ENCODE results near the gene CACHD1.

The CACHD1 gene

DNA sequence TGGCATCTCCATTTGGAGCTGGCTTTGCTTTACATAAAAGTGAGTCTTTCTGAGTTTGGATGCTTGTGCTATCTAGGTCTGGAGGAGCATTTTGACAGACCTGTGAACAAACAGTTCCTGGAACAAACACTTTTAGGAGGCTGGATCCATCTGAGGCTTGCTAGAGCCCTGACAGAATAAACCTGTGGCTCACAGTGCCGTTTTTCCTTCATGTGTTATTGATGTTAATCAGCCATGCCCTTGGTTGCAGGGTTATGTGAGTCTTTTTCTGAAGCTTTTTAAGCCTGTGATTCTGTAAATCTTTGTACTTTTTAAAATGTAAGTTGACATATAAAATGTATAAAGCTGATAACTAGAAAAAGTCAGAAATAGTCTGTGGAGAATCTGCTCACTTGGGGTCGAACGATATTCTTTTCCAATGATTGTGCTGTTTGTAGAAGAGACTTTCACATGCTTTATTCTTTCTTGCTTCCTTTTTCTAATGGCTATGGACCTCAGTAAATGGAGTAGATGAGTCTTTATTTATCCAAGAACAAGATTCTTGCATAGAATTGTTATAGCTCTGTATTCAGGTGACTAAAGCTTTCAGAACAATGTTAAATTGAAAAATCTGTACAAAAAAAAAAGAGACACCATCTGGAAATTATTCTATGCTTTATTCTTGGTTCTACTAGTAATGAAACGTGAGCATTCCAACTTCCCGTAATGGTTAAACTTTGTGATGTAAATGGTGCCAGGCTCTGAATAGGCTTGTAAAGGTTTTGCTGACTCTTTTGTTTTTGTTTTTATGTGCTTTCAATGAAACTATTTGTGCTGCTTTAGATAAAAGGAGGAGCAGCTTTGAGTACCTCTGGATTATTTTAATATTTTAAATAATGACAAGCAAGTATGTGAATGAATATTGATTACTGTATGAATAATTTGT, 53.7 kb downstream of the CACHD1 start:
- no peak for DNase-seq (ENCODE audit: low read depth)

DNA sequence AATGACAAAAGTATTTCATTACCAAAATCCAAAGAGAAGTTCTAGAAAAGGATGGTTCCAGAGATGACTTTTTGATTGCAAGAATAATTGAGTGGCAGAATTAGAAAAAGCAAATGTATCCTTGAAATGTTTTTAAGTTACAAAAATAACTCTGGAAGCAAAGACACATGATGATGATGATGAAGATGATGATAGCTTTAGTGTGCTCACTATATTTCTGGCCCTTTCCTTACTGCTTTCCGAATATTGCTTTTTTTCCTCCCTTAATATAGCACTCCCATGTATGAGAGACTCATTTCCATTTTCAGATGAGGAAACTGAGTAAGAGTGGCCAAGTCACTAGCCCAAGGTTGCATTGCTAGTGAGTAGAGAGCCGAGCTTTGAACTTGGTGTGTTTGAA, 54.7 kb downstream of the CACHD1 start:
- DNase-seq (ENCODE audit: low read depth) = no peak

GRCh38 chr1:64525116-64525686, 55.3 kb downstream of the CACHD1 start:
- DNase-seq (ENCODE audit: low read depth) = no peak

GRCh38 chr1:64526312-64526711, 56.4 kb downstream of the CACHD1 start:
- no peak for DNase-seq (ENCODE audit: low read depth)

DNA sequence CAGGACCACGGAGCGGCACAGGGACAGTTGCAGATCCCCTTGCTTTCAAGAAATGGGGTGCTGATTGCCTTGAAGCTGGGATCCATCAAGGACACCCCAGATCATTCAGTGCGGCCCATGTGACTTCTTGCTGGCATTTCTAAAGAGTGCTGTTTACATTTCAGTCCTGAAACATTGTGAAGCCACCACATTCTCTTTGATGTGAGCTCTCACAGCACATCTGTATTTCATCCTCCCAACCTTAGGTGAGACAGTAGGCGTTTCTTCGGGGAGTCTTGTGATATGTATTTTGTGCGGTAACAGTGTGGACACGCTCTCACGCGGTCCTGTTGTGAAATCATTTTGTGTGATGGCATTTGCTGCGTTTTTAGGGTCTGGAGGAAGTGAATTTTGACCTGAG, 57.2 kb downstream of the CACHD1 start:
- no peak for DNase-seq (ENCODE audit: low read depth)

GRCh38 chr1:64527786-64528185, 57.9 kb downstream of the CACHD1 start:
- no peak for DNase-seq (ENCODE audit: low read depth)

DNA sequence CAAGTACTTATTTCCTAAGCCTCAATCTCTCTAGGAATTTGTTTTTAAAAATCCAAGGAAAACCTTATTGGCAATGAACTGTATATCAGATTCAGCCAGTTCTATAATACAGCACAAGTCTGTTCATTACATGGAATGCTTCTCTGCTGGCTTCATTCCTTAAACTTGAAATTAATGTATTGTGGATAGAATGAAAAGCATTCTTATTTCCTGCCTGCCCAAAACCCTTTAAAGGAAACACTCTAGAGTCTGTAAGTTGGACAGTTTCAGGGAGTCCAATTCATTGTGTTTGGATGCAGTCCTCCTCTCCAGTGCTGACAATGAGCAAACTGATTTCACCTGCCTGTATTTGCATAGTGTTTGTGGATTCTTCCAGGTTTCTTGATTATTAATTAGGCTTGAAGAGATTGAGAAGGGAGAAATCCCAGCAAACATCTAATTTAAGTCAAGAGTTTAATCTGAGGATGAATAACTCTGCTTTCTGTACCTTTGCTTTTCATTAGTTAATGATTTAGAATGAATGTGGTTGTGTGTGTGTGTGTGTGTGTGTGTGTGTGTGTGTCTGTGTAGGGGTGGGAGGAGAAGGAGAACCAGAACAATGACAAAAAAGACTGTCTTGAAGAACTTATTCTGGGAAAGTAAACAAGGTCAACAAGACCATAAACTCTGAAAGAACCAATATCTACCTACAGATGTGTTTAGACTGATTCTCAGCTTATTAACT, 61.2 kb downstream of the CACHD1 start:
- DNase-seq (ENCODE audit: low read depth) = no peak

DNA sequence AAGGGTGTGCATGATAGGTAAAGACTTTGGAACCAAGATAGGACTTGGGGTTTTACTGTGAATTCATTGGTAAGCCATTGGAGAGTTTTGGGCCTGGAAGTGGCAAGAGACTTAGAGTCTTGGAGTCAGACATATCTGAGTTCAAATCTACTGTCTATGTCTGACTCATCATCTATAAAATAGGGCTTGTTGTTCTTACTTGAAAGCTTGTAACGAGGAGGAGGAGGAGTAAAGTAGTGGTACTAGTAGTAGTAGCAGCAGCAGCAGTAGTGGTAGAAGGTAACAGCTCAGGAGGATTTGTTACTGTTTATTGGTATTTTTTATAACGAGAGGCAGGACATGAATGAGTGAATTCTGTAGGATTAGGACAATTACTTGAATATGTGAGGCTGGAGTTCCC, 62.7 kb downstream of the CACHD1 start:
- DNase-seq (ENCODE audit: low read depth) = no peak

DNA sequence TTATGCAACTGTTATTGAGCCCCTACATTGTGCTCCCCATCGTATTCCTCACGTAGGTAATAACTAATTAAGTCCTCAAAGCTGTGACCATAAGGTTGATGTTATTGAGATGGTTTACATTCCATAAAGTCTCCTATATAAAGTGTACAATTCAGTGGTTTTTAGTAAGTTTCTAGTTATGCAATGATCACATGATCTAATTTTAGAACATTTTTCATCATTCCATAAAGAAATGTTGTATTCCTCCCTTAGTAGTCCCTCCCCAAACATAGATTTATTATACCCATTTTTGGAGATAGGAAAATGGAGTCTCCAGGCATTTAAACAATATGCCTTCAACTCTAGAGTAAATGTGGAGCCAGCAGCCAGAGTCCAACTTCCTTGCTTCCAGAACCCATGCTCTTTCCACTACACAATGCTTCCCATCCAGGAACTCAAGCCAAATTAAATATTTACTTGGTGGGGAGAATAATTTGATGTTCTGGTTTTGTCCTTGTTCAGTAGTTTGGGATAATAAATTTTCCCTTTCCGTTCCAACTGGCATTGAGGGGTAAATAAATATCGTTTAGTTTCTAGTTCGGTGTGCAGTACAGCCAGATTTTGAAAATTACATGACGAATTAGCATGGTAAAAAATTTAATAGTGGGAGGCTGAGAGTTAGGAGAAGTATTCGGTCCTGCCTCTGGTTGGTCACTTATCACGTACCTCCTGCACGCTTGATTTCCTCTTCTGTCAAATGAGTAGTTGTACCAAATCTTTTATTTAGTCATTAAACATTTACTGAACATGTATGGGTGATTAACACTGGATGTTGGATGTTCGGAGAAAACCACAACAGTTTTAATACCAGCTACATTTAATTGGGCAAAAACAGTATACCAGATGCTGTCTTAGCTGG, 66.3 kb downstream of the CACHD1 start:
- no peak for DNase-seq (ENCODE audit: low read depth)

- no peak for DNase-seq (ENCODE audit: low read depth)
These were observed 67.0 kb downstream of the CACHD1 start for GRCh38 chr1:64536836-64537490.

DNA sequence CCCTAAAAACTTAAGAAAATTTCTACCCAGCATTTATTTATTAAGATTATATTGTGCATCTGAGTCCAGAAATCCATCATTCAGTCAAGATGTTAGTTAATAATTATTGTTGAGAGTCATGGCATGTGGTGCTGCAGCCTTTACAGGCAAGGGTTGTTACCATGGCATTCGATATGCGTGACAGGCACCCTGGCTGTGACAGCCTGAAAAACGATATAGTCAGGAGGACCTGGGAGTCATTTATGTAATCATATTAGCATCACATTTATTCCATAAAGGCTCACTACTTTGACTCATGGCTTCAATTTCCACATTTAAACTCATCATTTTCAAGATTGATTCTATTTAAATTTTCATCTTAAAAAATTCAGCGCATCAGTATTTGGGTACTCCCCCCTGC, 68.0 kb downstream of the CACHD1 start:
- no peak for DNase-seq (ENCODE audit: low read depth)

DNA sequence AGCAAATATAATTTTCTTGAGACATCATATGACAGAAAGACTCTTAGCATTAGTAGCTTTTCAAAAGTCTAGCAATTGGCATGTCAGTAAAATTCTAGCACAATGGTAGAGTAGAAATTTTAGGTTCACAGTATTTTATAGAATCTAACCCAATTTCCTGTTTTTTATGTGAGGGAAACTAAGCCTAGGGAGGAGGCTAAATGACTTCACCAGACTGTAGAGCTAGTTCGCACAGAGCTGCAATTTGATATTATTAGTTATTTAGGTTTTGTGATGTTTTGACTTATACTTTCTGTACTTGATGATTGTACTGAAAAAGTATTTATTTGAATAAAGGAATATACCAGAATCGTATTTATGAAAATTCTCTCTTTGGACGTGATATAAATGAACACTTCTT, 68.5 kb downstream of the CACHD1 start:
- DNase-seq (ENCODE audit: low read depth) = no peak

GRCh38 chr1:64539289-64539688, 69.4 kb downstream of the CACHD1 start:
- DNase-seq (ENCODE audit: low read depth) = no peak

DNA sequence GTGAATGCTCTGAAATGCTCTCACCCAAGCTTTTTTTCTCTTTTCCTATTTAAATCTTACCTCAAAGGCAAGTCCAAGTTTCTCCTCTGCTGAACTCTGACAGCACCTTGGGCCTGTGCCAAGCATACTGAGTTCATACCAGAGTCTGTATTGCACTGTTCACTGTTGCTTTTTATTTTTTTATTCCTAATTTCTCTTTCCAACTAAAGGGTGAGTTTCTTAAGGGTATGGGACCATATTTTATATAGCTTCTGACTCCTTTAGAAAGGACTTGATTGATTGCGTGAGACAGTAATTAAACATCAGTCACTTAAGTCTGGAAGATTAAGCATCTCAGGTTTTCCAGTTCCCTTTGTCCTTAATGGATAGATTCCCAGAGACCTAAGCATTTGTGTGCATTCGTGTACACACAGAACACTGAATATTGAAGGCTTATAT, 69.9 kb downstream of the CACHD1 start:
- DNase-seq (ENCODE audit: low read depth) = no peak

DNA sequence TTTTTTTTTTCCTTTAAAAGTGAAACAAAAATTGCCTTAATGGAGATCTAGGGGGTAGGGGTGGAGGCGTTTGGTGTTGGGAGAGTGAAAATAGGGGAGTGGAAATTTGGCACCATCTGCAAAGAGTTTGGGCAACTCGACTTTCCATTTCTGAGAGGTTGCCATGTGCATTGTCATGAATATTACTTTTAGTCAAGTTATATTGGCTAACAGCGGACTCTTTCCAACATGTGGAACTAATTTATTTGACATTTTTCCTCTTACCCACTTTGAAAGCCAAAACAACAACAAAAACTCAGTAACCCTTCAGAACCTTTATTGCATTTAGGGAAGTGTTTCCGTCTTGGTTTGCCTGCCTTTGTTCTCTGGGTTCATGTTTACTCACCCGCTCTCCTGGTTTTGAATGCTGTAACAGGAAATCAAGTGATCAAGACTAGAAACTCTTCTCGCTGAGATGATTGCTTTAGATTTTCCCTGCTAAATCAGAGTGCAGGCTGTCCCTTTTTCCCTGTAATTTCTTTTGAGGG, 70.4 kb downstream of the CACHD1 start:
- DNase-seq (ENCODE audit: low read depth) = no peak

- DNase-seq (ENCODE audit: low read depth) = no peak
These were observed 72.2 kb downstream of the CACHD1 start for GRCh38 chr1:64542118-64542517.

DNA sequence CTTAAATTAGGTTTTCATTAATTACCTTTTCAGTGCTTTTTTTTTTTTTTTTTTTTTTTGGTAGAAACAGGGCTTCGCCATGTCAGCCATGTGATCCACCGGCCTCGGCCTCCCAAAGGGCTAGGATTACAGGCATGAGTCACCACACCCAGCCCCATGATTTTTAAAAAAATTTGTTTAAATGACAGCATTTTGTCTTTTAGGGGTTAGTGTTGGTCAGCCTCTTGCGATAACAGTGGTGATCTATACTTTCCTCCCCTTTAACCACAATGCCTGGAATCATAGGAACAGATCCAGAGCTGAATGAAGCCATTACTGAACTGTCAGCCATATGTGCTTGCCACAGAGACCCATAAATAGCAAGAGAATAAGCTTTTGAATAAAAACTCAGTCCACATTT, 73.9 kb downstream of the CACHD1 start:
- no peak for DNase-seq (ENCODE audit: low read depth)

DNA sequence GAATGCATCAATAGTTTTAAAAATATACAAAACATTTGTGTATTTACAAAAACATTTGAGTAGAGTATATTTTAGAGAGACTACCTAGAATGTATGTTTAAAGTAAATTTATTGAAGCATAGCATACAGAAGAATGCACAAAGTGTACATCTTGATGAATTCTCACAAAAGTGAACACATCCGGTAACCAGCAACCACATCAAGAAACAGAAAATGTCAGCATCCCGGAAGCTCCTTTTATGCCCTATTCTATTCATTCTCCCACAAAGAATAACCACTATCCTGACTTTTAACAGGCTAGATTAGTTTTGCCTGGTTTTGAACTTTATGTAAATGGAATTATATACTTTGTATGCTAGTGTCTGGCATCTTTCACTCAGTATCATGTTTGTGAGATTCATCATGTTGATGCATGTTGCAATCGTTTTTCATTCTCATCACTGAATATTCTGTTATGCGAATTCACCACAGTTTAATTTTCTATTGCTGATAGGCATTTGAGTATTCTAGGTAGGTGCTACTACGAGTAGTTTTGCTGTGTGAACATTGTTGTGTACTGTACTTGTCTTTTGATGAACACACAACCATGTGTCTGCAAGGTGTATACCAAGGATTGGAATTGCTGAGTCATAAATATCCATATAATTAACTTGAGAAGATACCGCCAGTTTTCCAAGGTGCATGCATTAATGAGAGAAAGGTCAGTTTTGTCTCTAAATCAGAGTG, 75.4 kb downstream of the CACHD1 start:
- DNase-seq (ENCODE audit: low read depth) = no peak

- DNase-seq (ENCODE audit: low read depth) = no peak
These were observed 76.1 kb downstream of the CACHD1 start for GRCh38 chr1:64546013-64546412.

DNA sequence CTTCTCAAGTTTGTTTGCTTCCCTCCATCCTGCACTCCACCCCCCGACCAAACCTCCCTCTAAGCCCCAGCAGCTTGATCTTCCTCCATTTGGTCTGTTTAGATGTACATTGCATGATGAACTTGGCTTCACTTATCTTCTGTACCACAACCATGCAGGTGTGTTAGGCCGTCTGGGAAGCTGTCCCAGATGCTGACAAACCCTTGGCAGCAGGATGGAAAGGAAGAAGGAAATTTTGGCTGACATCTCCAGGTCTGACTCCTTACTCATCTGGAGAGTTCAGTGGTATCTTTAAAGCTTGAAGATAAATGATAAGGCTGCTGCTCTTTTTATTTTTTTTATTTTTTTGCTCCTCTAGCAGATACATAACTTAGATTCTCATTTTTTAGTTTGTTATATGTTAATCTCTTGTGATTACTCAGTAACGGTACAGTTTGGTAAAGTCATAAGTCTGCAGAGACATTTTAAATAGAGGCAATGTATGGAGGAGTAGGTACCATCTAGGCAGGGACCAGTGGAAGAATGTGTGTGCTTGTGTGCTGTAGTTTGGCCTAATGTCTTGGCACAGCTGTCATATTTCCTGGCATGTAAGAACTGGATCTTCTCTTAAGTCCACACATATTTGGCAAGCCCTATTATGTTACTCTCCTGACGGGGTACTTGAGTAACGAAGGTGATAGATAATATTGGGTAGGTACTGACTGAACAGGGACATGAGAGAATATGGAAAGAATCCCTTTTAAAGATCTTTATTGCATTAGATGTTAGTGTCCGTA, 79.7 kb downstream of the CACHD1 start:
- DNase-seq (ENCODE audit: low read depth) = no peak

Data from activated T-helper 1 cell treated with Interleukin-2 at 50 U/mL for 16 hours (primary cell).